ENCODE data around the gene SSNA1.

Gene SSNA1

DNA sequence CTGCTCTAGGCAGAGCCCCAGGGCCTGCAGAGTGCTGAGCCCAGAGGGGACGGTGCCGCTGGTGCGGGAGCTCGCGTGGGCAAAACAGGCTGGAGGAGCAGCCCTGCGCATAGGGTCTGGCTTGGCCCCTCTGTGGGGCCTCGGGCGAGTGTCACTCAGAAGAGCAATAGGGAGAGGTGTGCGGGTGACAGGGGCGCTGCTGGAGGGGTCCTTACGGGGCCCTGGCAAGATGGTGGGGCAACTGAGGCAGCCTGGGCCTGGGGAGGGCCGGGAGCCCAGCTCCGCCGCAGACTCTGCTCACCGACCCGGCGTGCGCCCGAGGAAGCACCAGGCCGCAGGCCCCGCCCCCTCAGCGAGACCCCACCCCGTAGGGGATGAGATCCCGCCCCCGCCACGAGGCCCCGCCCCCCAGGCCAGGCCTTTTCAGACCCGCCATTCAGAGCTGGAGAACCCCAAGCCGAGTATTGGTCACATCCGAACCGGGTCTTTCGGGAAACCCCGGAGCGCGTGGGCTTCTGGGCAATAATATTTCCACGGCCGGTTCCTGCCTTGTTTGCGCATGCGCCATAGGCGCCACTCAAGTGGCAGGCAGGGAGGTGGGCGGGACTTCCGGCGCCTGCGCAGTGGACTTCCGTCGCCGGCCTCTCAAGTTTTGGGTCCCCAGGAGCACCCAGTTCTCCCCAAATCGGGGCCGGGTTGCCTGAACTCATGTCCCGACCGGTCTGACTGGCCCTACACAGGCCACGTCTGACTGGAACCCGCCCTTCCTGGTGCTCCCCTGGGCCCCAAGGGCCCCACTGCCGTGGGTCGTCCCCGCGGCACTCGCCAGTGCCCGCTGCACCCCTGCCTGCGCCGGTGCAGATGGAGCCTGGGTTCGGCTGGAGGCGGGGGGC is 34.8 kb downstream of the SSNA1 start:
- Histone ChIP-seq H3K4me2 (ENCODE audit: low read length) (peak overlapping the region; percentile 100), H3K9ac (peak overlapping the region; percentile 77), H3K27ac (peak overlapping the region; percentile 93), H3K4me3 (ENCODE audit: low read depth, low read length) (peak overlapping the region; percentile 97), H3K9me3 (ENCODE audit: control insufficient read depth, low read length) (no peaks in the 10 kb centered on the region), H3K36me3 (ENCODE audit: control insufficient read depth, insufficient read depth, low read length) (no peaks in the 10 kb centered on the region), H3K27me3 (ENCODE audit: control insufficient read depth, insufficient read depth, low read length) (no peaks in the 10 kb centered on the region), H2AFZ (peak overlapping the region; percentile 88), H3K79me2 (no peaks in the 10 kb centered on the region), H3K4me1 (peaks cover 5% of the 10 kb centered on the region)
- TF ChIP-seq, protein P1, sequence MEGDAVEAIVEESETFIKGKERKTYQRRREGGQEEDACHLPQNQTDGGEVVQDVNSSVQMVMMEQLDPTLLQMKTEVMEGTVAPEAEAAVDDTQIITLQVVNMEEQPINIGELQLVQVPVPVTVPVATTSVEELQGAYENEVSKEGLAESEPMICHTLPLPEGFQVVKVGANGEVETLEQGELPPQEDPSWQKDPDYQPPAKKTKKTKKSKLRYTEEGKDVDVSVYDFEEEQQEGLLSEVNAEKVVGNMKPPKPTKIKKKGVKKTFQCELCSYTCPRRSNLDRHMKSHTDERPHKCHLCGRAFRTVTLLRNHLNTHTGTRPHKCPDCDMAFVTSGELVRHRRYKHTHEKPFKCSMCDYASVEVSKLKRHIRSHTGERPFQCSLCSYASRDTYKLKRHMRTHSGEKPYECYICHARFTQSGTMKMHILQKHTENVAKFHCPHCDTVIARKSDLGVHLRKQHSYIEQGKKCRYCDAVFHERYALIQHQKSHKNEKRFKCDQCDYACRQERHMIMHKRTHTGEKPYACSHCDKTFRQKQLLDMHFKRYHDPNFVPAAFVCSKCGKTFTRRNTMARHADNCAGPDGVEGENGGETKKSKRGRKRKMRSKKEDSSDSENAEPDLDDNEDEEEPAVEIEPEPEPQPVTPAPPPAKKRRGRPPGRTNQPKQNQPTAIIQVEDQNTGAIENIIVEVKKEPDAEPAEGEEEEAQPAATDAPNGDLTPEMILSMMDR (IDR thresholded peaks at IDR 0.05): no peak

- peaks cover 5% of the 10 kb centered on the region for H3K4me1 ChIP-seq
- no peaks in the 10 kb centered on the region for H3K27me3 ChIP-seq (ENCODE audit: control insufficient read depth, insufficient read depth, low read length)
- TF ChIP-seq, protein P1 (IDR thresholded peaks at IDR 0.05): no peak
- no peaks in the 10 kb centered on the region for H3K36me3 ChIP-seq (ENCODE audit: control insufficient read depth, insufficient read depth, low read length)
- H2AFZ ChIP-seq: peak within 1 kb of the TSS; percentile 88
- H3K9me3 ChIP-seq (ENCODE audit: control insufficient read depth, low read length): no peaks in the 10 kb centered on the region
- peak within 1 kb of the TSS; percentile 93 for H3K27ac ChIP-seq
- H3K4me3 ChIP-seq (ENCODE audit: low read depth, low read length): peak within 1 kb of the TSS; percentile 97
- peak within 1 kb of the TSS; percentile 100 for H3K4me2 ChIP-seq (ENCODE audit: low read length)
- H3K9ac ChIP-seq: peak within 1 kb of the TSS; percentile 77
- H3K79me2 ChIP-seq: no peaks in the 10 kb centered on the region
These were observed 36.6 kb downstream of the SSNA1 start, which contains the start of gene CYSRT1 for GRCh38 chr9:137224830-137225694. Gene CYSRT1, plus strand, starts transcription at chr9:137225174. Its CDS starts 448 bp downstream, at chr9:137225622.

DNA sequence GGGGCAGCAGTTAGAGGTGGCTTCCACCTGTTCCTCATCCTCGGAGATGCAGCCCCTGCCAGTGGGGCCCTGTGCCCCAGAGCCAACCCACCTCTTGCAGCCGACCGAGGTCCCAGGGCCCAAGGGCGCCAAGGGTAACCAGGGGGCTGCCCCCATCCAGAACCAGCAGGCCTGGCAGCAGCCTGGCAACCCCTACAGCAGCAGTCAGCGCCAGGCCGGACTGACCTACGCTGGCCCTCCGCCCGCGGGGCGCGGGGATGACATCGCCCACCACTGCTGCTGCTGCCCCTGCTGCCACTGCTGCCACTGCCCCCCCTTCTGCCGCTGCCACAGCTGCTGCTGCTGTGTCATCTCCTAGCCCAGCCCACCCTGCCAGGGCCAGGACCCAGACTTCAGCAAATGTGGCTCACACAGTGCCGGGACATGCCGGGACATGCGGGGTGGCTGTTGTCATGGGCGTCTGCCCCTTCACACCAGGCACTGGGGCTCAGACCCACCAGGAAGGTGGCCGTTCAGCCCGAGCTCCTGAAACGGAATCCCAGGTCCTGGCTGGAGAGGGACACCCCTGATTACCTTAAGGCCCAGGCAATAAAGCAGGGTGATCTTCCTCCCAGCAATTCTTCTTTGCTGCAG is 37.3 kb downstream of the SSNA1 start:
- H3K4me1 ChIP-seq: peaks cover 5% of the 10 kb centered on the region
- H2AFZ ChIP-seq: no peak overlapping the region
- H3K27ac ChIP-seq: no peak overlapping the region
- no peak overlapping the region for H3K9ac ChIP-seq
- TF ChIP-seq, protein P1 (IDR thresholded peaks at IDR 0.05): no peak
- H3K36me3 ChIP-seq (ENCODE audit: control insufficient read depth, insufficient read depth, low read length): no peaks in the 10 kb centered on the region
- H3K27me3 ChIP-seq (ENCODE audit: control insufficient read depth, insufficient read depth, low read length): no peaks in the 10 kb centered on the region
- H3K79me2 ChIP-seq: no peaks in the 10 kb centered on the region
- H3K9me3 ChIP-seq (ENCODE audit: control insufficient read depth, low read length): no peaks in the 10 kb centered on the region
- no peak overlapping the region for H3K4me2 ChIP-seq (ENCODE audit: low read length)
- H3K4me3 ChIP-seq (ENCODE audit: low read depth, low read length): no peak overlapping the region

- H3K79me2 ChIP-seq: no peaks in the 10 kb centered on the region
- no peaks in the 10 kb centered on the region for H3K9me3 ChIP-seq (ENCODE audit: control insufficient read depth, low read length)
- H3K4me1 ChIP-seq: peaks cover 5% of the 10 kb centered on the region
- no peaks in the 10 kb centered on the region for H3K27me3 ChIP-seq (ENCODE audit: control insufficient read depth, insufficient read depth, low read length)
- H3K36me3 ChIP-seq (ENCODE audit: control insufficient read depth, insufficient read depth, low read length): no peaks in the 10 kb centered on the region
- H3K9ac ChIP-seq: no peak overlapping the region
- H3K4me3 ChIP-seq (ENCODE audit: low read depth, low read length): no peak overlapping the region
- peak overlapping the region; percentile 64 for H3K4me2 ChIP-seq (ENCODE audit: low read length)
- peak overlapping the region; percentile 67 for H3K27ac ChIP-seq
- TF ChIP-seq, protein P1 (IDR thresholded peaks at IDR 0.05): no peak
- H2AFZ ChIP-seq: peak overlapping the region; percentile 4
These were observed 38.0 kb downstream of the SSNA1 start for GRCh38 chr9:137226338-137227053.
